TTC549 (cell line): ENCODE data around the gene RFX2.
"Not testable (repeated sequence)": the region's sequence is repeated elsewhere in the genome, so short reads cannot be mapped to it uniquely, and the experiment has no call there.

ENCODE experiments used
- FAIRE-seq: peaks from 2 replicates; lab custom pipeline; 2012; peaks lifted over from hg19 to GRCh38; lab: Jason Lieb, UNC

The RFX2 gene

DNA sequence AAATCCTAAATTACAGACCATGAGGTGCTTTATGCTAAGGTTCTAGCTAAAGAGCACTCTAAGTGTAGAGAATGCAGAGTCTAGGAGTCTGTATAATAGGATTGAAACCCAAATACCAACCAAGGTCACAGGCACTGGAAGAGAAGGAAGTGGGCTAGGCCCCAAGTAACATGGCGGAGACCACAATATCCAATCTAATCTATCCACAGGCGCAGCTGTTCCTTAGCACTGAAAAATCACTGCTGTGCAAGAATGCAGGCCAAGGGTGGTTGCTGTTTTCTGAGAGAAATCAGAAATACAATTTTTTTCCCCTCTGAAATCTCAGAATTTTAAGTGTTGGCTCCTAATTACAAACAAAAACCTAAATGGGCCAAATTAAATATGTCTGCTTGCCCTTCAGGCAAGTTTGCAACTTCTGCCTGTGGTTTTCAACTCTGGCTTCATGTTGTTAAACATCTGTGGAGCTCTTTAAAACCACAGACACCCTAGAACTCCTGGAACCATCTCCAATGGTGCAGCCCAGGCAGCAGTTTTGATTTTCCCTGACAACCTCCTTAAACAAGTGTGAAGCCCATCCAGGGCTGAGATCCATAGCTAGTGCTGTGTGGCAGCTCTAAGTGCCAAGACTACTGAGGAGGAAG, 138.5 kb downstream of the RFX2 start:
- FAIRE-seq, result no peak

GRCh38 chr19:5969476-5969875, 140.8 kb downstream of the RFX2 start:
- no peak for FAIRE-seq

GRCh38 chr19:5968431-5969373, 141.6 kb downstream of the RFX2 start:
- FAIRE-seq, result no peak

DNA sequence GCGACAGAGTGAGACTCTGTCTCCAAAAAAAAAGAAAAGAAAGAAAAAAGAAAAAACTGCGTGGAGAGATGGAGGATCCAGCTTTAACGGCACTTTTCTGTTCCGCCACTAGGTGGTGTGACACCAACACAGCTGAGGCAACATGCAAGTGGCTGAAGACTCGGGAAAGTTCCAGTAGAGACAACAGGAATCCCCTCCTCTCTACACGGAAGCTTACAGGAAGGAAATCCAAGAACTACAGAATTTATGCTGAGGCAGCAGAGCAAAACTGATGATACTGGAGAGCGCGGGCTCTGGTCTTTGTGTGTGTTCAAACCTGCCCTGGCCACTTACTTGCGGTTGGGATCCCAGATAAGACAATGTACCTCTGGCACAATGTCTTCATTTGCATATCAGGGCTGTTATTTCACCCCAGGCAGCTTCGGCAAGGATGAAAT, 142.3 kb downstream of the RFX2 start:
- FAIRE-seq, result peak; percentile 74

GRCh38 chr19:5967571-5967970, 142.7 kb downstream of the RFX2 start:
- FAIRE-seq, result no peak

DNA sequence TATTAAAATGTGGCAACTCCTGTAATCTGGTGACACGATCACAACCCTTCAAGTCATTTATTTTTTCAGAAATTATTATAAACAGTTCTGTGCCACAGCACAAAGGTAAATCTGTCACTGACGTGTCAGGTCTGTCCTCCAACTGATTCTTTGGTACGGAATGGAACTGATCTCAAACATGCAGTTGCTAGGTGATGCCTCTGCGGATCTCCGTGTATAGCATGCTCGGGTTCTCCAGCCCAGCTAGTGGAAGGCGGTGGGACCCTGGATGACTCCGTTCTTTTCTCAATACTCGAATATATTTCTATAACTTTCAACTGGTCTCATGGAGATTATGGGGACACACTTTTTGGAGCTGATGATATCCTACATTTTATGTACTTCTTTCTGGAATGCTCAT, 143.4 kb downstream of the RFX2 start:
- no peak for FAIRE-seq

DNA sequence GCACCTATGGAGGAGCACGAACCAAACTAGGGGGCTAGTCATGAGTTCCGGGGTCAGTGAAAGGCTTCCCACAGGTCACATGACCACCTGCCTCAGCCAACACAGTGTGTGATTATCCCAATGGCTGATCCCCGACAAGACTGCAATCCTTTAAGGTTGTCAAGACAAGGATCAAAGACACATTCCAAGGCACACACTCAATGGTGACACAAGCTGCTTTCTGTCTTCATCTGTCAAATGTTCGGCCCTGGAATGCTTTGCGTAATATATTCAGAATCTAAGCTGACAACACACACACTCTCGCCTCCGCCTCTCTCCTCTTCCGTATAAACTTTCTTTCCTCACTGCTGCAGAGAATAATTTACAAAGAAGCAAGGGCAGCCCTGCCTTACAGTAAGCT, 144.1 kb downstream of the RFX2 start:
- FAIRE-seq, result no peak

DNA sequence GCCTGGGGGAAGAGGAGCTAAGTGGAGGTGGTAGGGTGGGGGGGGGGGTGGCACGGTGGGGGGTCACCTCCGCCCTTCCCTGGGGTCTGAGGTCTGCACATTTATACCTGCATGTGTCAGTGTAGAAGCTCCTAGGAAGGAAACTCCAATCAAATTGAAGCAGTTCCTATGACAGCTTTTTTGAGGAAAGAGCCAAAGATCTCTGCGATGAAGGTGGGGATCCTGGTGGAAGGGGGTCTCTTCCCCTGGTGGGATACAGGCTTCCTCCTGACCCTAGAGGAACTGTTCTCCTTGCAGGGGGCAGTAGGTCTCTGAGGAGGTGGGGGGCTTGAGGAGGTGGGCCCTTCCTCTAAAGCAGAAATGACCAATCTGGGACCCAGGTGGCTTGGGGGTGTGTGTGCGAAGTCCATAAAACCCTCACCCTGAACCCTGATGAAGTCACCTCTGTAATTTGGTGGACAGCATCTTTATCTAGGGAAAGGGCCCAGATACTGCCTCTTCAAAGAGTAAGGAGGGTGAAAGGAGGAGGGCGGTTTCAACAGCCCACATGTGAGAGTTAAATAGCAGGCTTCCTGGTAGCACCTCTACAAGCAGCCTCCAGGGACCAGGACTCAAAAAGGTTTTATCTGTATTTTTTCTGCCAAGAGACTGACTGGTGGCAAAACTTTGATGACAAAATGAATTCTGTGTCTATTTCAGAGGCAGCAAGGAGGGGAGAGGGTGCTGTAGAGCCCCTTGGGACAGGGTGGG, 145.3 kb downstream of the RFX2 start:
- FAIRE-seq, result no peak

GRCh38 chr19:5963855-5964254, 146.4 kb downstream of the RFX2 start:
- no peak for FAIRE-seq

DNA sequence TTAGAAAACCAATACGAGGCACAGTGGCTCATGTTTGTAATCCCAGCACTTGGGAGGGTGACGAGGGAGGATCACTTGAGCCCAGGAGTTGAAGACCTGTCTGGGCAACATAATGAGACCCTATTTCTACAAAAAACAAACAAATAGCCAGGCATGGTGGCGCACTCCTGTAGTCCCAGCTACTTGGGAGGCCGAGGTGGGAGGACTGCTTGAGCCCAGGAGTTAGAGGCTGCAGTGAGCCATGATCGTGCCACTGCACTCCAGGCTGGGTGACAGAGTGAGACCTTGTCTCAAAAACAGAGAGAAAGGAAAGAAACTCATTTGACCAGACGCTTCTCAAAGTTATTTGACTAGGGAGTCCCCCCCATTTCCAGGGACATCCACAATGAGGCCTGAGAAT, 147.0 kb downstream of the RFX2 start:
- not testable (repeated sequence) for FAIRE-seq

GRCh38 chr19:5961969-5962945, 148.0 kb downstream of the RFX2 start:
- no peak for FAIRE-seq

DNA sequence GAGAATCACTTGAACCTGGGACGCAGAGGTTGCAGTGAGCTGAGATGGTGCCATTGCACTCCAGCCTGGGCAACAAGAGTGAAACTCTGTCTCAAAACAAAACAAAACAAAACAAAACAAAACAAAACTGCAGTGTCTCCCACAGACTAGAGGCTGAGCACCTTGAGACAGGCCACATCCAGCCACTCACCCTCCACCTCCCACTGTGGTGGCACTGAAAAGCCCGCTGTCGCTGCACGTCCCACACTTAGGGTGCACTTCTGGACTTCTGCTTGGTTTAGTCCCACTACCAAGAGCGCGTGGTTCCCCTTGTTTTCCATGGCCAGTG, 148.7 kb downstream of the RFX2 start:
- FAIRE-seq, result not testable (repeated sequence)

DNA sequence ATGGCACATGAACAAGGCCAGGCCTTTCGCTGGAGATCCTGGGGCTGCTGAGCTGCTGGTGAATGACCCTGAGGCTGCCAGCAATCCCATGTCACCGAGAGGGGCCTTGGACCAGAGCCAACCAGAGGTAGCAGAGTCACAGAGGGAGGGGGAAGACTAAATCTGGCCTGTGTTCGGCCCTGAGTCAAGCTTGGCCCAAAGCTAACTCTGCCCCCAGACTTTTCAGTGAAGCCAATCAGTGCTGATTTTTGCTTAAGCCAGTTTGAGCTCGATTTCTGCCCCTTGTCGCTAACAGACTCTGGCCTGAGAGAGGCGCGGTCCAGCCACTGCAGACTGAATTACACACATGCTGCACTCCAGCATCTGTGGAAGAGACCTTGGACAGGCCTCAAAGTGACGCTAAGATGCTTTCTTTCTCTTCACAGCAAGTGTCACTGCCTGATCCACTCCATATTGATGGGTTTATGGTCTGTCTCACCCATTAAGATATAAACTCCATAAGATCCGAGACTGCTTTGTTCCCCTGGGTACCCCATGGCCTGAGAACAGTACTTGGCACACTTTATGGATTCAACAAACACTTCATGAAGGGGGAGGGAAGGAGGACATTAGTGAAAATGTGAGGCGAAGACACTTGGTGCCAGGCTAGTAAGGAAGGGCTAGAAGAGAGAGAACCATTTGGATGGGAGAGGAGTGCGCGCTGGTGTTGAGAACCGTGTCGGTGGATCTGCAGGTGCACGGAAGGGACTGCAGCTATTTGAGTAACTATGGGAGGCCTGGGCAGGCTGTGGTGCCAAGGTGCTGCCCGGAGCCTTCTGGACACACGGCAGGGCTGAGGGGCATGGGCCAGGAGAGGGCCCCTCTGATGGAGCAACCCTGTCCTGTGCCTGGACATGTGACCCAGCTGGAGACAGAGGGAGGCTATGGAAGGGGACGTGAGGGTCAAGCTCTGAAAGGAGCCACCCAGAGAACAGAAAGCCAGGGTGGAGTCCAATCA, 150.0 kb downstream of the RFX2 start:
- FAIRE-seq, result no peak

DNA sequence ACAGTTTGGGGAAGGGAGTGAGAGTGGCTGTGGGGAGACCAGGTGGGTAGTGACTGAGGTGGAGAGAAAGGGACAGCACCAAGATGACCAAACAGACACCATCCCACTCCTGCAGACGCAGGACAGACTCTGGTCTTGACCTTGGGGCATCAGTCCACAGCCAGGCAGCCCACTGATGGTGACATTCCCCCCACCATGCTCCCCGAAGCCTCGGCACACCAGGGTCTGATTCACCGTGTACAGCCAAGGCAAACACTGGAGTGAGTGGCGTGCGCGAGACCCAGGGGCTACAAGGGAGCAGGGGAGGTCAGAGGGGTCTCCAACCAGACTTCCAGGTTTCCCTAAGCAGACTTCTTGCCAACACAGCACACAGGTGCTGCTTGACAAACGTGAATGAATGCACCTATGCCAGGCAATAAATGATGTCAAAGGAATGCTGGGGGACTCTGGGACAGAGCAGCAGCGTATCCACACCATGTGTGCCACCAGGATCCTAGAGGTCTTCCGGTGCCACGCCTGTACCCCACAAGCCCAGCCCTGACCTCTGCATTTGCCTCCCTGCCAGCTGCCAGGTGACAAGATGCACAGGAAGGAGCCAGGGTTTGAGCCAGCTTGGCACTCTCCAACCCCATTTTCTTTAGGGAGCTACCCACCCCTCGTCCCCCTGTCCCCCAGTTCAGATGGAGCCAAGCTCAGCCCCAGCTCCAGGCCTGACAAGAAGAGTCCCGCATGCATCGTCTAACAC, 150.9 kb downstream of the RFX2 start:
- no peak for FAIRE-seq

DNA sequence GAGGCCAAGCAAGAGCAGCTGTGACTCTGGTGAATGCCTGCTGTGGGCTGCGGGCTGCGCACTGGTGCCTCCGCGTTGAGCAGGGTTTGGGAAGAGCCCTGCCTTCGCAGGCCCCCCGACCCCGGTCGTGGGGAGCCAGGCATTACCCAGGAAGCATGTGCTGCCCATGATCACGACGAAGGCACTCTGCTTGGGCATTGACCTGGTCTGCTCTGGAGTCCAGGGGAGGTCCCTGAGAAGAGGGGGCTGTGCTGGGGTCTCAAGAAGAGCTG, 151.5 kb downstream of the RFX2 start:
- no peak for FAIRE-seq

GRCh38 chr19:5958074-5958850, 152.0 kb downstream of the RFX2 start:
- no peak for FAIRE-seq

DNA sequence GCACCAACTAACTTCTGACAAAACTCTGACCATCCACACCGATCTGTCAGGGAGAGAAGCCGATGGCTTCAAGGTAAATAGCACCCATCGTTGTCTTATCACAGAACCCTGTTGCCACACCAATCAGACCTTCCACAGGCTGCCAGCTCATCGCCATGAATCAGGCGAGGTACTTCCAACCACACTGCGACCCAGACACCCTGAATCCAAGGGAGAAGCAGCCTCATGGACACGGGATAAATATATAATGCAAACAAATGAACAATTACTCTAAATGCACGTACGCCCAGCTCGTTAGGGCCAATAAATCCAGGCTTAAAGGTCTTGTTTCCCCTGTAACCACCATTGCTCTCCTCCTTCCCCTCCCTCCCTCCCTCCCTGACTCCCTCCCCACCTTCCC, 153.1 kb downstream of the RFX2 start:
- no peak for FAIRE-seq

DNA sequence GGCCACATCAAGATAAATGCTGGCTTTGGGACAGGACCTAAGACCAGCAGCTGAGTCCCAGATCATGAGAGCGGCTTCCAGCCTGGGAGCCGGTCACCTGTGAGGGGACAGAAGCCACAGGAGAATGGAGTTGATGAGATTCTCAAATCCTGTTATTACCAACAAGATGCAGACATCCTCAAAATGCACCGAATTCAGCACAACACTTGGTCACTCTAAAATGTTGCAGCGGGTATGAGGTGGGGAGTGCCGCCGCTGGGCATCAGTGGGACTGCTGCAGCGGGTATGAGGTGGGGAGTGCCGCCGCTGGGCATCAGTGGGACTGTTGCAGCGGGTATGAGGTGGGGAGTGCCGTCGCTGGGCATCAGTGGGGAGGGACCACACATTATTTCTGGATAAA, 153.6 kb downstream of the RFX2 start:
- FAIRE-seq, result no peak

DNA sequence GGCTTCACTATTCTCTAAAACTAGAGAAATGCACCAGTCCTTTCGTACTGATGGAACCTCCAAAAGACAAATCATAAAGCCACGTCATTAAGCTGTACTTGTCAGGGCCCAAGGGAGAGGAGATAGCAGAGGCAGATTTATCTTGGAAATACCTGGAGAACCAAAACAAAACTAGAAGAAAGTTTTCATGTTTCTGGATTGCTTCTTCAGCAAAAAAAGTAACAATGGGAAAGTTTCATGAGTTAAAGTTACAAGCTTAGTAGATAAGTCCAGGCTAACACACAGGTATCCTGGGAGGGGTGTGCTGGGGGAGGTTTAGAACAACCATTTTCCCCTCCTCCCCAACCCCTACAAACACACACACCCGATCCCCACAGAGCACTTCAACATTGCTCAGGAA, 154.0 kb downstream of the RFX2 start:
- FAIRE-seq, result no peak

GRCh38 chr19:5955636-5955935, 154.7 kb downstream of the RFX2 start:
- no peak for FAIRE-seq
